BJ (cell line): Measurements from ENCODE around the gene SPTBN1. TPM values are rescaled to one million over a fixed set of nuclear protein-coding genes. Genes with fewer than 3 reads are reported as not detected.

Experiments used
- CTCF ChIA-PET: fragments of 350-600 bp; formaldehyde crosslinking; extraction: SDS; loops from one replicate; lab custom pipeline; 2021; ENCODE audit warnings: antibody characterized with exemption, inconsistent platforms; lab: Yijun Ruan, JAX
- POLR2A ChIA-PET: fragments of 300-600 bp; sonication (Branson Sonifier 250); formaldehyde crosslinking; extraction: SDS; loops from one replicate; lab custom pipeline; 2021; ENCODE audit warnings: antibody characterized with exemption; lab: Charles Lee
- DNase-seq: peaks from one replicate; pipeline ENCODE4 v3.0.0-alpha.2; 2011; ENCODE audit warnings: low read depth
- H3K27me3 ChIP-seq: 2 replicates; pipeline ENCODE4 v1.6.0; 2011; ENCODE audit warnings: low read length; ENCODE audit not compliant: control insufficient read depth, insufficient read depth
- H3K36me3 ChIP-seq: 2 replicates; pipeline ENCODE4 v1.5.1; 2011; ENCODE audit warnings: low read length; ENCODE audit not compliant: control insufficient read depth, insufficient read depth
- H3K4me3 ChIP-seq: 2 replicates; pipeline ENCODE4 v1.5.1; 2011; ENCODE audit warnings: low read depth, mild to moderate bottlenecking, control low read depth, low read length
- polyA plus RNA-seq: library from polyadenylated mRNA; depleted of rRNA; stranded (reverse); fragments of >200 nt; gene quantifications from 2 replicates; pipeline ENCODE4 v1.2.3, GENCODE V29; 2011
- TF ChIP-seq, protein P1 (sequence below): IDR thresholded peaks from 2 replicates; pipeline ENCODE4 v1.5.1; 2011; ENCODE audit warnings: low read depth, mild to moderate bottlenecking, control low read depth, inconsistent platforms, low read length, moderate library complexity; ENCODE audit not compliant: insufficient read depth

The SPTBN1 gene
- polyA plus RNA-seq, 1 experiment: 33.8 TPM

DNA sequence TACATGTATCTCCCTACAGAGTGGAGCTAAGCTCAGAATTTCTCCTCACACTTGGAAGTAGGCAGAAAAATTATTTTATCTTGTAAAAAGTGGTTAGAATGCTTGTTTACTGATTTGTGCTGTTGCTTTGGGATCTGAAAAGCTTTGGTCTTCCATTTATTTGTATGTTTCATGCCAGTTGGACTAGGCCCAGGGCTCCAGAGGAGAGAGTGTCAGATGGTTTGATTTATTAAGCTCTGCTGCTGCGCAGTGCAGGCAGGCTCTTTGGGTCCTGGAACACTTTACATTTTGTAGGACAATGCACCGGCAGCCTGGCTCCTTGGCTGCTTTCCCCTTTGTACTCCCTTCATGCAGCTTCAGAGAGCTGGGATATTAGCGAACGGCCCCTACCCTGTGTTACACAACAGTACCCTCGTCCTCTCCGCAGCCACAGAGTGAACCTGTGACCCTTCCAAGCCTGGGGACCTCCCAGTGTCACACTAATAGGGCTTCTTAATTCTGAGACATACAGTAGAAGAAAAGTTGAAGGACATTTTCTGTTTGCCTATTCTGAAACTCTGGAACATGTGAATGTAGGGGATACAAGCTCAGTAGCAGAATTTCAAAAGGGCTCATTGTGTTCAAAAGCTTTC lies 210.6 kb downstream of the SPTBN1 start:
- H3K27me3 ChIP-seq: no peaks in the 10 kb centered on the region
- ChIA-PET CTCF (interaction anchor here (0.8 to 4.2 kb wide), 14 partner anchors 8 to 488 kb away, joined by 3 to 20 read pairs (median 4); no protein-coding TSS in a partner anchor), POLR2A (no interaction called here)
- TF ChIP-seq, protein P1, sequence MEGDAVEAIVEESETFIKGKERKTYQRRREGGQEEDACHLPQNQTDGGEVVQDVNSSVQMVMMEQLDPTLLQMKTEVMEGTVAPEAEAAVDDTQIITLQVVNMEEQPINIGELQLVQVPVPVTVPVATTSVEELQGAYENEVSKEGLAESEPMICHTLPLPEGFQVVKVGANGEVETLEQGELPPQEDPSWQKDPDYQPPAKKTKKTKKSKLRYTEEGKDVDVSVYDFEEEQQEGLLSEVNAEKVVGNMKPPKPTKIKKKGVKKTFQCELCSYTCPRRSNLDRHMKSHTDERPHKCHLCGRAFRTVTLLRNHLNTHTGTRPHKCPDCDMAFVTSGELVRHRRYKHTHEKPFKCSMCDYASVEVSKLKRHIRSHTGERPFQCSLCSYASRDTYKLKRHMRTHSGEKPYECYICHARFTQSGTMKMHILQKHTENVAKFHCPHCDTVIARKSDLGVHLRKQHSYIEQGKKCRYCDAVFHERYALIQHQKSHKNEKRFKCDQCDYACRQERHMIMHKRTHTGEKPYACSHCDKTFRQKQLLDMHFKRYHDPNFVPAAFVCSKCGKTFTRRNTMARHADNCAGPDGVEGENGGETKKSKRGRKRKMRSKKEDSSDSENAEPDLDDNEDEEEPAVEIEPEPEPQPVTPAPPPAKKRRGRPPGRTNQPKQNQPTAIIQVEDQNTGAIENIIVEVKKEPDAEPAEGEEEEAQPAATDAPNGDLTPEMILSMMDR: no peak
- H3K4me3 ChIP-seq: no peak overlapping the region
- no peak for DNase-seq
- peaks cover 9% of the 10 kb centered on the region for H3K36me3 ChIP-seq

DNA sequence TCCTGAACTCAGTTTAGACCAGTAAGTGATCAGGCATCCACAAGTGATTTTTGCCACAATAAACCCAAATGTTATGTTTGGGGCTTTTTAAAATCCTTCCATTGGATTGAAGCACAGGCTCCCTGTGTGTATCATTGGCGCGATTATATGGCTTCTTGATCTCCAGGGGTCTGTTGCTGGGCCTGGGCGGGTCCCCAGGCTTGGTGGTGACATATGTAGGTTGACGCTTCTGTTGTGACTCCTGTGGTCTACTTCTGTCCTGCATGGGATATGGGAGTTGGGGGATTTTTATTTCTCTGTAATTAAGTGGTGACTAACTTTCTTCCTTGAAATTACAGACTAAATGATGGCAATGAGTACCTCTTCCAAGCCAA lies 211.1 kb downstream of the SPTBN1 start:
- no peak overlapping the region for H3K4me3 ChIP-seq
- DNase-seq: no peak
- CTCF ChIA-PET: interaction anchor here (1.1 to 4.2 kb wide), 6 partner anchors 10 to 147 kb away, joined by 3 to 20 read pairs (median 8); no protein-coding TSS in a partner anchor
- TF ChIP-seq, protein P1: no peak
- peaks cover 9% of the 10 kb centered on the region for H3K36me3 ChIP-seq
- H3K27me3 ChIP-seq: no peaks in the 10 kb centered on the region
- POLR2A ChIA-PET: no interaction called here

DNA sequence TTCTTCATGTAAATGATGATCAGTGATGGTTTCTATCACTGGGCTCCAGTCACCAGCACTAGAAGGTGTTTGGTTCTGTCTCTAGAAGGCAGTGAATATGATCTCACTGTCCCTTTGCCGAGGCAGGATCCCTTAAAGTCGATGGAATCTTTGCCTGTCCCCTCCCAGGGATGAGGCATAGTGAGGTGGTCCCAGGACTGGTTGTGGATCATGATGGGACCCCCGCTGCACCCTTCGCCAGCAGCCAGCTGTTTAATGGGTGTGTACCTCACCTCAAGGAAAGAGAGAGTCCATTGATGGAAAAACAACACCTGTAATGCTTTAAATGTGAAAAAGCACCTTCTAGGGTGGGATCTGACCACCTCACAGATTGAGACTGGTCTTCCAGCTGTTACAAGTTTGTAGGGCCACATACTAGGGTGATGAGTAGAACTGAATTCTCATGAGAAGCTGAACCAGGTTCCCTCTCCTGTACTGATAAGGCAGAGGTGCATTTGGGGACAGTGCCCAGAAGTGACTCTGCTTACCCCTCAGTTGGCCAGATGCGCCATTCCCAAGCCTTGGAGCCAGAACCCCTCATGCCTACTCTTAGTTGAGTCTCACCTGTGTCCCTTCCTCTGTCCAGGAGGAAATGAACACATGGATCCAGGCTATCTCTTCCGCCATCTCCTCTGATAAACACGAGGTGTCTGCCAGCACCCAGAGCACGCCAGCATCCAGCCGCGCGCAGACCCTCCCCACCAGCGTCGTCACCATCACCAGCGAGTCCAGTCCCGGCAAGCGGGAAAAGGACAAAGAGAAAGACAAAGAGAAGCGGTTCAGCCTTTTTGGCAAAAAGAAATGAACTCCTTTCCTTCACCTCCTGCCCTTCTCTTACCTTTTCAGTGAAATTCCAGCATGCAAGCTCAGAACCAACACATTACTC lies 211.9 kb downstream of the SPTBN1 start:
- H3K4me3 ChIP-seq: no peak overlapping the region
- H3K27me3 ChIP-seq: no peaks in the 10 kb centered on the region
- TF ChIP-seq, protein P1: no peak
- ChIA-PET CTCF (no interaction called here), POLR2A (no interaction called here)
- DNase-seq: no peak
- H3K36me3 ChIP-seq: peaks cover 8% of the 10 kb centered on the region

DNA sequence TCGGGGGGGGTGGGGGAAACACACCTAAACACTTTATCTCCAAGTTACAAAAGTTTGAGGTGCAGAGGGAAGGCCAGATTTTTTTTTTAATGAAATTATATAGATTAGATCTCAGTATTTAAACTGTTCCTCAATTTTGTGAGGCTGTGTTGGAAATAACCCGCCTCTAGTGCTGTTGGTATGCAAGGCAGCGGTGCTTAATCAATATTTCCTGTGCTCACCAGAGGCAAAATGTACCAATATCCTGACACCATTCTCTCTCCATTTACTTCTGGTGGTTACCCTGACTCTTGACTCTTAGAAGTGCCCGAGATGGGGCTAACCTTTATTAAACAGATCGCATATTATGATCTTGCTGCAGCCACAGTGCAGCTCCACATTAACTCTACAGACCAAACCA lies 212.6 kb downstream of the SPTBN1 start:
- no peak for DNase-seq
- CTCF ChIA-PET: no interaction called here
- POLR2A ChIA-PET: no interaction called here
- no peaks in the 10 kb centered on the region for H3K27me3 ChIP-seq
- TF ChIP-seq, protein P1: no peak
- peaks cover 5% of the 10 kb centered on the region for H3K36me3 ChIP-seq
- H3K4me3 ChIP-seq: no peak overlapping the region
